ENCODE measurements around the gene GRHL3.

GRHL3 gene

GRCh38 chr1:24391882-24392603, 72.9 kb downstream of the GRHL3 start:
- TF ChIP-seq GATA2 (IDR thresholded peaks at IDR 0.05; ENCODE audit: low read depth, low read length) (no peak), GATA3 (IDR thresholded peaks at IDR 0.05; ENCODE audit: low read depth, low read length) (no peak)

GRCh38 chr1:24392604-24392946, 73.4 kb downstream of the GRHL3 start:
- TF ChIP-seq GATA2 (IDR thresholded peaks at IDR 0.05; ENCODE audit: low read depth, low read length), result no peak
- TF ChIP-seq GATA3 (IDR thresholded peaks at IDR 0.05; ENCODE audit: low read depth, low read length), result no peak

- no peak for TF ChIP-seq GATA2 (IDR thresholded peaks at IDR 0.05; ENCODE audit: low read depth, low read length)
- no peak for TF ChIP-seq GATA3 (IDR thresholded peaks at IDR 0.05; ENCODE audit: low read depth, low read length)
Measured at GRCh38 chr1:24392982-24393650, 74.0 kb downstream of the GRHL3 start.

DNA sequence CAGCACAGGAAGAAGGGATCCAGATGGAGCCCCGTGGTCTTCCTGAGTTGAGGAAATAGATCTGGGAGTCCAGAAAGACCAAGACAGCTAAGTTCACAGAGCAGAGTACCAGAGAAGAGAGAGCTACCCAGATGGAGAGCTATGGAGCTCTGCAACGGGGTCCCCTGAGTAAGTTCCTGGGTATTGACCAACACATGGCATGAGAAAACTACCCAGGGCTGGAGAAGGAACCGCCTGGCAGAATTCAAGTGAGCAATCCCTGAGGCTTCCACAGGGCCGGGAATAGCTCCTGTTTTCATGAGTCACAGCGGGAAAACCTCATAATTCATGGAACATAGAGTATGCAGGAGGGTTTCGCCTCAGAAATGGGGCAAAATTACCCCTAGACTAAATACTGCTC, 74.7 kb downstream of the GRHL3 start:
- TF ChIP-seq GATA2 (IDR thresholded peaks at IDR 0.05; ENCODE audit: low read depth, low read length), result no peak
- TF ChIP-seq GATA3 (IDR thresholded peaks at IDR 0.05; ENCODE audit: low read depth, low read length), result no peak

- TF ChIP-seq GATA3 (IDR thresholded peaks at IDR 0.05; ENCODE audit: low read depth, low read length) (no peak), GATA2 (IDR thresholded peaks at IDR 0.05; ENCODE audit: low read depth, low read length) (no peak)
Measured at GRCh38 chr1:24400065-24400464, 80.9 kb downstream of the GRHL3 start.

GRCh38 chr1:24403806-24404205, 84.6 kb downstream of the GRHL3 start:
- no peak for TF ChIP-seq GATA3 (IDR thresholded peaks at IDR 0.05; ENCODE audit: low read depth, low read length)
